ENCODE data around the gene POP5. TPM values are rescaled to one million over a fixed set of nuclear protein-coding genes. Genes with fewer than 3 reads are reported as not detected.

Gene POP5
- total RNA-seq, 4 donors from 2014 or later: 20.4 to 57.4 (median 32.4) TPM

GRCh38 chr12:120614848-120615247, 33.6 kb upstream of the POP5 start:
- TF ChIP-seq CTCF (IDR thresholded peaks at IDR 0.05; ENCODE audit: low read depth): no peak

GRCh38 chr12:120610560-120610959, 29.4 kb upstream of the POP5 start:
- no peak for TF ChIP-seq CTCF (IDR thresholded peaks at IDR 0.05; ENCODE audit: low read depth)

- no peak for TF ChIP-seq CTCF (IDR thresholded peaks at IDR 0.05; ENCODE audit: low read depth)
These were observed 18.7 kb upstream of the POP5 start for GRCh38 chr12:120599672-120600552.

GRCh38 chr12:120598674-120599463, 17.7 kb upstream of the POP5 start:
- no peak for TF ChIP-seq CTCF (IDR thresholded peaks at IDR 0.05; ENCODE audit: low read depth)

- TF ChIP-seq CTCF (IDR thresholded peaks at IDR 0.05; ENCODE audit: low read depth): no peak
These were observed 16.7 kb upstream of the POP5 start for GRCh38 chr12:120597861-120598260.

- TF ChIP-seq CTCF (IDR thresholded peaks at IDR 0.05; ENCODE audit: low read depth): no peak
These were observed 15.7 kb upstream of the POP5 start for GRCh38 chr12:120596901-120597300.

Data from subcutaneous adipose tissue (tissue), 4 donors.